T-cell (primary cell): ENCODE results near the gene TMEM150C. TPM values are rescaled to one million over a fixed set of nuclear protein-coding genes. Genes with fewer than 3 reads are reported as not detected.

ENCODE experiments used
- total RNA-seq, 35 experiments: library from RNA in 6 of 35; stranded (reverse) in 6 of 35; fragments of 120-200 nt in 1 of 35; gene quantifications; one replicate each; pipeline versions ENCODE4 v1.2.1 to v1.2.4 and lab custom pipeline; 2013 to 2026

TMEM150C gene
- total RNA-seq, 5 donors from 2014 or later (not counting 1 experiment from before 2014, with no cell fraction given): 0.13 to 0.35 TPM; not detected in 3

Other genes starting within 250 kb of the TMEM150C start
- 100 to 1,000 TPM; 193 to 274 (median 202) TPM for gene HNRNPD, start 188.0 kb downstream of the TMEM150C start, total RNA-seq
- gene HNRNPDL, start 131.5 kb downstream of the TMEM150C start, total RNA-seq: 100 to 1,000 TPM; 285 to 401 (median 313) TPM
- 10 to 100 TPM; 21.8 to 29.4 (median 25.9) TPM for gene ENOPH1, start 131.4 kb downstream of the TMEM150C start, total RNA-seq
- gene SCD5, start 236.8 kb upstream of the TMEM150C start, total RNA-seq: 1 to 10 TPM in 4 of 5 donors, under 1 TPM in 1; 0.72 to 2.0 (median 1.3) TPM